ENCODE measurements around the gene TECPR2.
A peak's percentile ranks its signal among the peaks of the same experiment; 100 is the strongest.

The TECPR2 gene

DNA sequence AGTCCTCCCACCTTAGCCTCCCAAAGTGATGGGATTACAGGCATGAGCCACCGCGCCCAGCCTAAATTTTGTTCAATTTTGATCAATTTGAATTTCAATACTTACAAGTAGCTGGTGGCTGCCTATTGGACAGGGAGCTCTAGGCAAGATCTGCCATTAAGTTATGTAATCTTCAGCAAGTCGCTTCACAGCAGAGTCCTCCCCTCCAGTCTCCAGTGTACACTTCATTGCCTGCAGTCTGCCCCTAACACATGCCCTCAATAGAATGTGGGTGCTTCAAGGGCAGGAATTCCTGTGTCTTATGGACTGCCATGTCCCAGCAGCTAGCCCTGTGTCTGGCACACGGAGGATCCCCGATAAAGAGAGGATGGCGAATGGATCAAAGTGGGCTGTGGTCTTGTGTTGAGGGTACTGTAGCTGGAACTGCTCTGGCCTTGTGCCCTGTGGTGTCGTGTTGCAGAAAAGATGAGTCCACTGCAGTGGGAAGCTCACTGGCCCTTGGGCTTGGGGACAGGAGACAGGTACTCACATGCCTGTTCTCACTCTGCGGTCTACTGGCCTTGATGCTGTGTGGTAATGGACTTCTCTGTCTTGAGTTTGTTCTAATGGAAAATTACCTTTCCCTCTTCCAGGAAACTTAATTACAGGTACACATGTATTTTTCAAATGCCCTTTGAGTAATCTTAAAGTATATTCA, 67.6 kb downstream of the TECPR2 start:
- no peak for DNase-seq

DNA sequence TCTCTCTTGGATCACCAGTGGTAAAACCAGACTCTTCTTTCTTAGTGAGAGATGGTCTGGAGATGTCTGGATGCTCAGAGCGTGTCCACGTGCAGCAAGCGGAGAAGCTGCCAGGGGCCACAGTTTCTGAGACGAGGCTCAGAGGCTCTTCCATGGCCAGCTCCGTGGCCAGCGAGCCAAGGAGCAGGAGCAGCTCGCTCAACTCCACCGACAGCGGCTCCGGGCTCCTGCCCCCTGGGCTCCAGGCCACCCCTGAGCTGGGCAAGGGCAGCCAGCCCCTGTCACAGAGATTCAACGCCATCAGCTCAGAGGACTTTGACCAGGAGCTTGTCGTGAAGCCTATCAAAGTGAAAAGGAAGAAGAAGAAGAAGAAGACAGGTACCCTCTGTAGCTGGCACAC, 69.0 kb downstream of the TECPR2 start:
- DNase-seq, result no peak

- no peak for DNase-seq
Observed at GRCh38 chr14:102434647-102435175, 72.0 kb downstream of the TECPR2 start.

GRCh38 chr14:102437997-102438915, 75.5 kb downstream of the TECPR2 start:
- DNase-seq, result peak; percentile 81

GRCh38 chr14:102439556-102439955, 76.8 kb downstream of the TECPR2 start:
- no peak for DNase-seq

DNA sequence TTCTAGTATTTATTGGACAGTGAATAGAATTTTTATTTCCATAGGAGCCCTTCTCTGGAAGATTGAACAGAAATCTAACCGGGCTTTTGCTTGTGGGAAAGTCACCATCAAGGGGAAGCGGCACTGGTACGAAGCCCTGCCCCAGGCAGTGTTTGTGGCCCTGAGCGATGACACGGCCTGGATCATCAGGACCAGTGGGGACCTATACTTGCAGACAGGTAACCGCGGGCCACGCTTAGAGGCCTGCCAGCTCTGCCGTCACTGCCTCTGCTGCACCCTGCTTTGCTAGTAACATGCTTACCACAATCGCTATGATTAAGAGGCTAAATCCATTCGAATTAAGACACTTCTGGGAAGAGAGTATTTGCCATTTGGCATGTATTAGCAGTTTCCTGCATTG, 77.7 kb downstream of the TECPR2 start:
- DNase-seq, result no peak

DNA sequence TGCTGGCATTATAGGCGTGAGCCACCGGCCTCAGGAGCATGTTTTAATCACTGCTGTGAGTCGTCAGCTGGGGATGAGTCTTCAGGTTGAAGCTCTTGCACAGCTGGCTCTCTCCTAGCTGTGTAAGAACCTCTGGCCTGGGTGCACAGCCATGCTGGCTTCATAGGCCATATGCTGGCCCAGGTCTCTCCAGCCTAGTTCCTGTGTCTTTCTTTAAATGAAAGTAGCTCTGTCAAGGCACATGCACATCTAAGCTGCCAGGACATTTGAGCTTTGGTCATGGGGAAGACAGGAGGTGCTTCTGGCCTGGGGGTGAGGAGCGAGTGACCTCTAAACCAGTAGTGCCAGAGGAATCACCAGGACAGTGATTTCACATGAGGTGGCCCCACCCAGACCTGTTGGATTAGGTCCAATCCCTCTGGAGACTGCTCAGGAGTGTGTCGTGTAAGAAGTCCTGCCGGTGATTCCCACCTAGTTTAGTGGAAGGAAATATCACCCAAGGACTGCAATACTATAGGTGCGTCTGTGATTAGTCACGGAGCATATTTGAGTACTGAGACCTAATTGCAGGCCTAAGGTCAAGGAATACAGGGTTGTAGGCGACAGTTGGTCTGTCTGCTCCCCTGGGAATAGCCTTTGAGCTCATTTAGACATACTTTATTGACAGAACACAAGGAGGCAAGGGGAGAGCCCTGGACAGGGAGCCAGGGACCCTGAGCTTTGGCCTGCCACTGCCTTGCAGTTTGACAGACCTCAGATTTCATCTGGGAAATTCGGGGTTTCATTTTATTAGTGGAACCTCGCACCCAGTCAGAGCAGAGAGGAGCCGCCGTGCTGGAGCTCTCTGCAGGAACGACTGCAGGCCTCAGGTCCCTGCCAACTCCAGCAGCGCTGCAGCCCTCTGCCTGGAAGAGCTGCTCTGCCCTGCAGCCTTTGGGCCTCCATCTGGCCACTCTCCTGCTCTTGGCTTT, 79.8 kb downstream of the TECPR2 start:
- DNase-seq, result no peak

DNA sequence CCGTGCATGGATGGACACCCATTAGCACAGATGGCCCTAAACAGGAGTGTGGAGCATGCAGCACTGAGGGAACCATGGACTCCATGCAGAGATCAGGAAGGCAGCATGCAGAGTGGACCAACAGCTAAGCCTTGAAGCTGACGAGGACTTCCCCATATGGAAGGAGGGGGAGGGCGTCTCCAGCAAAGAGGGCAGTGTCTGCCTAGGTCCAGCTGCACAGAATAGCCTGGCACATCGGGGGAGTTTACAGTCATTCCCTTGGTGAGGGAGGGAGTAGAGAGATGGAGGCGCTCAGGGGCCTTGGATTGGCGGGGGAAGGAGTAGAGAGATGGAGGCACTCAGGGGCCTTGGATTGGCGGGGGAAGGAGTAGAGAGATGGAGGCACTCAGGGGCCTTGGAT, 82.3 kb downstream of the TECPR2 start:
- no peak for DNase-seq

GRCh38 chr14:102445641-102446040, 82.9 kb downstream of the TECPR2 start:
- no peak for DNase-seq

GRCh38 chr14:102450206-102451063, 87.7 kb downstream of the TECPR2 start:
- no peak for DNase-seq

GRCh38 chr14:102451064-102451352, 88.3 kb downstream of the TECPR2 start:
- no peak for DNase-seq

GRCh38 chr14:102452302-102452701, 89.6 kb downstream of the TECPR2 start:
- DNase-seq, result no peak

DNA sequence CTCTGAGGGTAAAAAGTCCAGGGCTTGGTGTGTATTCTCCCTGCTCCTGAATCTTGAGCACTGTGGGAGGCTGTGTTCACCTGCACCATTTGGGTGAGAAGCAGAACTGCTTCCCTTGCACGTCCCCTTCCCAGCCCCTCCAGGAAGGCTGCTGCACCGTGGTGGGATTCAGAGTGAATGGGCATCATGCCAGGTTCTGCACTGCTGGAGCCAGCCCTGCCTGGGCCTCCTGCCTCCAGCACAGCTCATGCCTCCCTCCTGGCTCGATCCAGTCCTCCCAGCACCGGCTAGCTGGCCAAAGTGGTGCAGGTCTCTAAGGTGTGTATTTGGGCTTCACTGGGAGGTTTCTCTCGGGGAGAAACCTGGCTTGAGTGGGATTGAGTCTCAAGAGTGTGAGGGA, 92.0 kb downstream of the TECPR2 start:
- no peak for DNase-seq

GRCh38 chr14:102457509-102457908, 94.8 kb downstream of the TECPR2 start:
- DNase-seq, result no peak

- peak; percentile 4 for DNase-seq
Observed at GRCh38 chr14:102461490-102462338, 99.0 kb downstream of the TECPR2 start.

DNA sequence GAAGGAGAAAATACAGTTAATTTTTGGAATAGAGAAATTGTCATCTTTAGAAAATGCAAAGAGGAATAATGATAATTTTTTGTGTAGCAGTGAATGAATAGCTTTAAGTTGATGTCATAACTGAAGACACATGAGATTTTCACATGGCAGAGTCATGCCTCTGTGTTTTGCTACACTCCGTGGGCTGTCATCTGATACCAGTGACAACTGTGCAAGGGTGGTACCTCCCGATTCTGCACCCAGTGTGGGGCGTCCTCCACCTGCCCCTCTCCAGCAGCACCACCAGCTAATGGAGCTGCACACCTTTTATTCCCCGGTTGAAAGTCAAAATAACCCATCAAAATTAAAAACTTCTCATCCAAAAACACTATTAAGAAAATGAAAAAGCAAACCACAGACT, 99.7 kb downstream of the TECPR2 start:
- DNase-seq, result no peak

- DNase-seq, result no peak
Observed at GRCh38 chr14:102464006-102464405, 101.3 kb downstream of the TECPR2 start.

DNA sequence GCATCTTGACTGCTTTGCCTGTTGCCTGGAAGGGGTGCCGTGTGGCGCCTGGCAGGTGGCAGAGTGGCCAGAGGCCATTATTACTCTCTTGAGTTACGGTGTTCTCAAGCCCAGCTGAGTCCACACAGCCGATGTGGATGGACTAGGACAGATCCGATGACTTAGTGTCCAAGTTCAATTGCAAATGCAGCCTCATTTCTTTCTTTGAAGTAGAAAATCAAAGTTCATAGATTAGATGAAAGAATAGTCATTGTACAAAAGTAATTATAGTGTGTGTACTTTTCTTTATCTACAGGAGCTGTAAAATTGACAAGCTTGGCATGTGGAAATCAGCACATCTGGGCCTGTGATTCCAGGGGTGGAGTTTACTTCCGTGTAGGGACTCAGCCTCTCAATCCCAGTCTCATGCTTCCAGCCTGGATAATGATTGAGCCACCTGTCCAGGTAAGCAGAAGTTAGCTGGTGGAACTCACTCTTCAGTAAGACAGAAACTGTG, 102.2 kb downstream of the TECPR2 start:
- DNase-seq, result no peak

GRCh38 chr14:102469261-102469660, 106.5 kb downstream of the TECPR2 start:
- DNase-seq, result no peak

- no peak for DNase-seq
Observed at GRCh38 chr14:102471921-102472790, 109.4 kb downstream of the TECPR2 start.
